HEK293 (cell line): ENCODE measurements around the gene POMC.

ENCODE experiments used
- REPIN1 ChIP-seq: fragments of 450-650 bp; formaldehyde crosslinking; IDR thresholded peaks from 2 replicates; pipeline ENCODE4 v1.5.1; 2017; ENCODE audit warnings: missing biosample characterization, missing genetic modification characterization, low read depth
- ZNF138 ChIP-seq: fragments of 450-650 bp; formaldehyde crosslinking; IDR thresholded peaks from 2 replicates; pipeline ENCODE4 v1.5.1; 2016; ENCODE audit warnings: missing biosample characterization, missing genetic modification characterization, borderline replicate concordance
- ZNF24 ChIP-seq: fragments of 450-650 bp; formaldehyde crosslinking; IDR thresholded peaks from 2 replicates; pipeline ENCODE4 v1.5.1; 2016; ENCODE audit warnings: missing biosample characterization, missing genetic modification characterization
- ZNF76 ChIP-seq: fragments of 450-650 bp; formaldehyde crosslinking; IDR thresholded peaks from 2 replicates; pipeline ENCODE4; 2016; ENCODE audit warnings: low read depth, missing biosample characterization, missing genetic modification characterization, borderline replicate concordance
- ZNF776 ChIP-seq: fragments of 450-650 bp; formaldehyde crosslinking; IDR thresholded peaks from 2 replicates; pipeline ENCODE4 v1.5.0; 2017; ENCODE audit warnings: missing biosample characterization, missing genetic modification characterization, borderline replicate concordance
- ZSCAN23 ChIP-seq: fragments of 450-650 bp; formaldehyde crosslinking; IDR thresholded peaks from 2 replicates; pipeline ENCODE4 v1.5.1; 2016; ENCODE audit warnings: missing biosample characterization, missing genetic modification characterization
- TF ChIP-seq, protein P1 (sequence below): fragments of 450-650 bp; formaldehyde crosslinking; IDR thresholded peaks from 2 replicates; pipeline ENCODE4 v1.5.1; 2016; ENCODE audit warnings: missing biosample characterization, missing genetic modification characterization
- TF ChIP-seq, protein P2 (sequence below): fragments of 450-650 bp; formaldehyde crosslinking; IDR thresholded peaks from 2 replicates; pipeline ENCODE4 v1.5.1; 2016; ENCODE audit warnings: missing biosample characterization, missing genetic modification characterization, borderline replicate concordance
- TF ChIP-seq, protein P3 (sequence below): fragments of 450-650 bp; formaldehyde crosslinking; IDR thresholded peaks from 2 replicates; pipeline ENCODE4 v1.5.1; 2016; ENCODE audit warnings: missing biosample characterization, missing genetic modification characterization

DNA sequence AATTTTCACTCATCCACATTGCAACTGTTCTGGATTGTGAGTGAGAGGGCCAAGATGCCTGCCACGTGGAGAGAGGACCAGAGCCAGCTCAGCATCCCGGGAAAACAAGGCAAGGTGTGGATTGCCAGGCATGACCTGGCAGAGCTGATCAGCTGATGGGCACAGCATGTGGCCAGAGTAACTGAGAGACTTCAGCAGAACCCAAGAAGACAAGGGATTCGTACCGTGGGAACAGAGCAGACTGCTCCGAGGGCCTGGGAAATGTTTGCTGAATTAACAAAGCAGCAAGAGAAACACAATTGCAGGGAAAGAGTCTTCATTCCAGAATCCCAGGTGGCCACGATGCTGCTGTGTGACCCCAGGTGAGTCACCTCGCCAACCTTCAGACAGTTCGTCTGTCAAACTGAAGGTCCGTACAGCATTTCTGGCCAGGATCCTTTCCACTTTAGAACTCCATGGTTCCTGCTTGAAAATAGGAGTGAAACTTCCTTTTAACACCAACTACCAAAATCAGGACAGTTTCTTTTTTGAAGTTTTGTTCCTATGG is 26.3 kb upstream of the POMC start:
- TF ChIP-seq REPIN1 (tag by site-specific recombination): no peak
- TF ChIP-seq ZNF76 (tag by site-specific recombination): no peak
- no peak for TF ChIP-seq ZSCAN23 (tag by site-specific recombination)
- TF ChIP-seq ZNF138 (tag by site-specific recombination): no peak
- TF ChIP-seq, protein P1, sequence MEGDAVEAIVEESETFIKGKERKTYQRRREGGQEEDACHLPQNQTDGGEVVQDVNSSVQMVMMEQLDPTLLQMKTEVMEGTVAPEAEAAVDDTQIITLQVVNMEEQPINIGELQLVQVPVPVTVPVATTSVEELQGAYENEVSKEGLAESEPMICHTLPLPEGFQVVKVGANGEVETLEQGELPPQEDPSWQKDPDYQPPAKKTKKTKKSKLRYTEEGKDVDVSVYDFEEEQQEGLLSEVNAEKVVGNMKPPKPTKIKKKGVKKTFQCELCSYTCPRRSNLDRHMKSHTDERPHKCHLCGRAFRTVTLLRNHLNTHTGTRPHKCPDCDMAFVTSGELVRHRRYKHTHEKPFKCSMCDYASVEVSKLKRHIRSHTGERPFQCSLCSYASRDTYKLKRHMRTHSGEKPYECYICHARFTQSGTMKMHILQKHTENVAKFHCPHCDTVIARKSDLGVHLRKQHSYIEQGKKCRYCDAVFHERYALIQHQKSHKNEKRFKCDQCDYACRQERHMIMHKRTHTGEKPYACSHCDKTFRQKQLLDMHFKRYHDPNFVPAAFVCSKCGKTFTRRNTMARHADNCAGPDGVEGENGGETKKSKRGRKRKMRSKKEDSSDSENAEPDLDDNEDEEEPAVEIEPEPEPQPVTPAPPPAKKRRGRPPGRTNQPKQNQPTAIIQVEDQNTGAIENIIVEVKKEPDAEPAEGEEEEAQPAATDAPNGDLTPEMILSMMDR (tag by site-specific recombination): no peak
- no peak for TF ChIP-seq ZNF776 (tag by site-specific recombination)
- TF ChIP-seq, protein P2, sequence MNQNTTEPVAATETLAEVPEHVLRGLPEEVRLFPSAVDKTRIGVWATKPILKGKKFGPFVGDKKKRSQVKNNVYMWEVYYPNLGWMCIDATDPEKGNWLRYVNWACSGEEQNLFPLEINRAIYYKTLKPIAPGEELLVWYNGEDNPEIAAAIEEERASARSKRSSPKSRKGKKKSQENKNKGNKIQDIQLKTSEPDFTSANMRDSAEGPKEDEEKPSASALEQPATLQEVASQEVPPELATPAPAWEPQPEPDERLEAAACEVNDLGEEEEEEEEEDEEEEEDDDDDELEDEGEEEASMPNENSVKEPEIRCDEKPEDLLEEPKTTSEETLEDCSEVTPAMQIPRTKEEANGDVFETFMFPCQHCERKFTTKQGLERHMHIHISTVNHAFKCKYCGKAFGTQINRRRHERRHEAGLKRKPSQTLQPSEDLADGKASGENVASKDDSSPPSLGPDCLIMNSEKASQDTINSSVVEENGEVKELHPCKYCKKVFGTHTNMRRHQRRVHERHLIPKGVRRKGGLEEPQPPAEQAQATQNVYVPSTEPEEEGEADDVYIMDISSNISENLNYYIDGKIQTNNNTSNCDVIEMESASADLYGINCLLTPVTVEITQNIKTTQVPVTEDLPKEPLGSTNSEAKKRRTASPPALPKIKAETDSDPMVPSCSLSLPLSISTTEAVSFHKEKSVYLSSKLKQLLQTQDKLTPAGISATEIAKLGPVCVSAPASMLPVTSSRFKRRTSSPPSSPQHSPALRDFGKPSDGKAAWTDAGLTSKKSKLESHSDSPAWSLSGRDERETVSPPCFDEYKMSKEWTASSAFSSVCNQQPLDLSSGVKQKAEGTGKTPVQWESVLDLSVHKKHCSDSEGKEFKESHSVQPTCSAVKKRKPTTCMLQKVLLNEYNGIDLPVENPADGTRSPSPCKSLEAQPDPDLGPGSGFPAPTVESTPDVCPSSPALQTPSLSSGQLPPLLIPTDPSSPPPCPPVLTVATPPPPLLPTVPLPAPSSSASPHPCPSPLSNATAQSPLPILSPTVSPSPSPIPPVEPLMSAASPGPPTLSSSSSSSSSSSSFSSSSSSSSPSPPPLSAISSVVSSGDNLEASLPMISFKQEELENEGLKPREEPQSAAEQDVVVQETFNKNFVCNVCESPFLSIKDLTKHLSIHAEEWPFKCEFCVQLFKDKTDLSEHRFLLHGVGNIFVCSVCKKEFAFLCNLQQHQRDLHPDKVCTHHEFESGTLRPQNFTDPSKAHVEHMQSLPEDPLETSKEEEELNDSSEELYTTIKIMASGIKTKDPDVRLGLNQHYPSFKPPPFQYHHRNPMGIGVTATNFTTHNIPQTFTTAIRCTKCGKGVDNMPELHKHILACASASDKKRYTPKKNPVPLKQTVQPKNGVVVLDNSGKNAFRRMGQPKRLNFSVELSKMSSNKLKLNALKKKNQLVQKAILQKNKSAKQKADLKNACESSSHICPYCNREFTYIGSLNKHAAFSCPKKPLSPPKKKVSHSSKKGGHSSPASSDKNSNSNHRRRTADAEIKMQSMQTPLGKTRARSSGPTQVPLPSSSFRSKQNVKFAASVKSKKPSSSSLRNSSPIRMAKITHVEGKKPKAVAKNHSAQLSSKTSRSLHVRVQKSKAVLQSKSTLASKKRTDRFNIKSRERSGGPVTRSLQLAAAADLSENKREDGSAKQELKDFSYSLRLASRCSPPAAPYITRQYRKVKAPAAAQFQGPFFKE (tag by site-specific recombination): no peak
- TF ChIP-seq ZNF24: no peak
- TF ChIP-seq, protein P3, sequence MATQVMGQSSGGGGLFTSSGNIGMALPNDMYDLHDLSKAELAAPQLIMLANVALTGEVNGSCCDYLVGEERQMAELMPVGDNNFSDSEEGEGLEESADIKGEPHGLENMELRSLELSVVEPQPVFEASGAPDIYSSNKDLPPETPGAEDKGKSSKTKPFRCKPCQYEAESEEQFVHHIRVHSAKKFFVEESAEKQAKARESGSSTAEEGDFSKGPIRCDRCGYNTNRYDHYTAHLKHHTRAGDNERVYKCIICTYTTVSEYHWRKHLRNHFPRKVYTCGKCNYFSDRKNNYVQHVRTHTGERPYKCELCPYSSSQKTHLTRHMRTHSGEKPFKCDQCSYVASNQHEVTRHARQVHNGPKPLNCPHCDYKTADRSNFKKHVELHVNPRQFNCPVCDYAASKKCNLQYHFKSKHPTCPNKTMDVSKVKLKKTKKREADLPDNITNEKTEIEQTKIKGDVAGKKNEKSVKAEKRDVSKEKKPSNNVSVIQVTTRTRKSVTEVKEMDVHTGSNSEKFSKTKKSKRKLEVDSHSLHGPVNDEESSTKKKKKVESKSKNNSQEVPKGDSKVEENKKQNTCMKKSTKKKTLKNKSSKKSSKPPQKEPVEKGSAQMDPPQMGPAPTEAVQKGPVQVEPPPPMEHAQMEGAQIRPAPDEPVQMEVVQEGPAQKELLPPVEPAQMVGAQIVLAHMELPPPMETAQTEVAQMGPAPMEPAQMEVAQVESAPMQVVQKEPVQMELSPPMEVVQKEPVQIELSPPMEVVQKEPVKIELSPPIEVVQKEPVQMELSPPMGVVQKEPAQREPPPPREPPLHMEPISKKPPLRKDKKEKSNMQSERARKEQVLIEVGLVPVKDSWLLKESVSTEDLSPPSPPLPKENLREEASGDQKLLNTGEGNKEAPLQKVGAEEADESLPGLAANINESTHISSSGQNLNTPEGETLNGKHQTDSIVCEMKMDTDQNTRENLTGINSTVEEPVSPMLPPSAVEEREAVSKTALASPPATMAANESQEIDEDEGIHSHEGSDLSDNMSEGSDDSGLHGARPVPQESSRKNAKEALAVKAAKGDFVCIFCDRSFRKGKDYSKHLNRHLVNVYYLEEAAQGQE (tag by site-specific recombination): no peak
